ENCODE data around the gene PLIN3.
"Not testable (repeated sequence)": the region's sequence is repeated elsewhere in the genome, so short reads cannot be mapped to it uniquely, and the experiment has no call there.

The PLIN3 gene

GRCh38 chr19:4891066-4891465 is 23.6 kb upstream of the PLIN3 start:
- no peak for DNase-seq

DNA sequence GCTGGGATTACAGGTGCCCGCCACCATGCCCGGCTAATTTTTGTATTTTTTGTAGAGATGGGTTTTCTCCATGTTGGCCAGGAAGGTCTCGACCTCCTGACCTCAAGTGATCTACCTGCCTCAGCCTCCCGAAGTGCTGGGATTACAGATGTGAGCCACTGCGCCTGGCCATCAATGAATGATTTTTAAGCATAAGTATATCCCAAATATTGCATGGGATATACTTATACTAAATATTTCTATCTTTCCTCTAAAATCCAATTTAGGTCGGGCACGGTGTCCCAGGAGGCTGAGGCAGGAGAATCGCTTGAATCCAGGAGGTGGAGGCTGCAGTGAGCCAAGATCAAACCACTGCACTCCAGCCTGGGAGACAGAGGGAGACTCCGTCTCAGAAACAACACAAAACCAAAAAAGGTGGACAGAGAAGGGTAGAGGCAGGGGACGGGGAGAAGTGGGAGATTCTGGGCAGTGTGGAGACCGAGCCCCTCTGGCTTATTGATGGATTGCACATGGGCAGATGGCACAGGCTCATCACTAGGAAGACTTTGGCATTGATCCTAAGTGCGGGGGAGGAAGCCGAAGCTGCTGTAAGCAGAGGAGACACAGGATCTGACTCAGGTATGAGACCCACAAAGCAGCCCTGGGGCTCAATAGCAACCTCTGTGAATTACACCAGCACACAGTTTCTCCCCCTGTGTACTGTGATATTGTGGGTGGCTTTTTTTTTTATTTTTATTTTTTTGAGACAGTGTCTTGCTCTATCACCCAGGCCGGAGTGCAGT is 21.8 kb upstream of the PLIN3 start:
- no peak for DNase-seq

- not testable (repeated sequence) for DNase-seq
Measured at GRCh38 chr19:4887803-4888202, 20.3 kb upstream of the PLIN3 start.

- not testable (repeated sequence) for DNase-seq
Measured at GRCh38 chr19:4884993-4885392, 17.5 kb upstream of the PLIN3 start.

DNA sequence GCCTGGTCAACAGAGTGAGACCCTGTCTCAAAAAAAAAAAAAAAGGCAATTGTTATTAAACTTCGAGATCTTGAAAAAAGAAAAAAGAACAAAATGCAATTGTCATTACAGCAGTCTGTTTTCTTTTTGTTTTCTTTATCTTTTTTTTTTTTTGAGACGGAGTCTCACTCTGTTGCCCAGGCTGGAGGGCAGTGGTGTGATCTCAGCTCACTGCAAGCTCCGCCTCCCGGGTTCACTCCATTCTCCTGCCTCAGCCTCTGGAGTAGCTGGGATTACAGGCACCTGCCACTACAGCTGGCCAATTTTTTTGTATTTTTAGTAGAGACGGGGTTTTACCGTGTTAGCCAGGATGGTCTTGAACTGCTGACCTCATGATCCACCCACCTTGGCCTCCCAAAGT is 15.4 kb upstream of the PLIN3 start:
- DNase-seq, result not testable (repeated sequence)

GRCh38 chr19:4879041-4879440 is 11.6 kb upstream of the PLIN3 start:
- no peak for DNase-seq

- no peak for DNase-seq
Measured at GRCh38 chr19:4878491-4878968, 11.1 kb upstream of the PLIN3 start.

GRCh38 chr19:4877753-4878490 is 10.5 kb upstream of the PLIN3 start:
- DNase-seq, result no peak

DNA sequence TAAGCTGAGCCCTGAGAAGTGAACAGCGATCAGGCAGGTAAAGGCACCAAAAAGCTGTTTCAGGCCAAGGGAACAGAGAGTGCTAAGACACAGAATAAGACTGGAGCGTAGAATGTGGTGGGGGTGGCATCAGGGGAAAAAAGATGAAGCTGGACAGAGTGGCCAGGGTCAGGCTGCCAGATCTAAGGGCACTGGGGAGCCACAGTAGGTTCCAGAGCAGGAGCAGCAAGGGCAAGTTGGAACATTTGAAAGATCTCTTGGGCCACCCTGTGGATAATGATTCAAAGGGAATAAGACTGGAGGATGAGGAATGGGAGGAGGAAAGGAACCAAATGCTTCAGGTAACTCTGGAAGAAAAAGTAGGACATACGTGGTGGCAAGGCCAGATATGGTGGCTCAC is 6.5 kb upstream of the PLIN3 start:
- DNase-seq, result no peak

- DNase-seq, result no peak
Measured at GRCh38 chr19:4871711-4872110, 4.2 kb upstream of the PLIN3 start.

DNA sequence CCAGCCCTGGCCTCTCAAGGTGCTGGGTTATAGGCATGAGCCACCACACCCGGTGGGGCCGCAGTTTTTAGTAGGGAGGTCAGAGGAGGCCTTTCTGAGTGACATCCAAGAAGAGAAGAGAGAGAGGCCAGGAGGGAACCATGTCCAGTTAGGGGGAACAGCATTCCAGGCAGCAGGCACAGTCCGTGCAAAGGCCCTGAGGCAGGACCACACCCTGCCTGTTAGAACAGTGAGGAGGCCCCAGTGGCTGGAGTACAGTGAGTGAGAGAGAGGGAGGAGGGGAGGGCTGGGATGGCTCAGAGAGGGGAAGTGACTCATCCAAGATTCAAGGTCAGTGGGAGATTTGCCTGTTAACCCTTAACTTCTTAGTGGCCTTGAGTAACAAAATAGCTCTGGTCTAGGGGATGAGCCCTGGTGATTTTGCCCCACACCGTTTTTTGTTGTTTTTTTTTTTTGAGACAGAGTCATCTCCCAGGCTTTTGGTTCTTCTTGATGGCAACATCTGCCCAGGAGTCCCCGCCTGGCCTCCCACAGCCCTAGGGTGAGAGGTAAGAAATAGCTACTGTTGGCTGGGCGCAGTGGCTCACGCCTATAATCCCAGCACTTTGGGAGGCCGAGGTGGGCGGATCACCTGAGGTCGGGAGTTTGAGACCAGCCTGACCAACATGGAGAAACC is 2.7 kb upstream of the PLIN3 start:
- peak; percentile 84 to 93 (median 90) for DNase-seq

DNA sequence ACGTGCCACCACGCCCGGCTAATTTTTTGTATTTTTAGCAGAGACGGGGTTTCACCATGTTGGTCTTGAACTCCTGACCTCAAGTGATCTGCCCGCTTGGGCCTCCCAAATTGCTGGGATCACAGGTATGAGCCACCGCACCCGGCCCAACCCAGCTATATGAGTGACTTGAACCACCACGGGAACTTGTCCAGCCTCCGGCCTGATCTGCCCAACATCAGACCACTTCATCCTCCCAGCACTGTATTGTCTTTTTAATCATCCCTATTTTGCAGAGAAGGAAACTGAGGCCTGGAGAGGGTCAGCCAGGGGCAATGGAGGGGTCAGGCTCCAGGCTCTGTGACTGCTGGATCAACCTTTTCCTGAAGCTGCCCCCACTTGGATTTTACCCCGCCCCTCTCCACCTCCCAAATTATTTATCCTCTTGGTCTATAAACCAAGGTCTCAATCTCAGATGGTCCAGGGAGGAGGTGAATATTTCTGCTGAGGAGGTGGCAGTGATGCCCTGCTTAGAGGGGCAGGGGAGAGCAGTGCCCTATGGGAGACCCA is 893 bp upstream of the PLIN3 start:
- DNase-seq, result no peak

GRCh38 chr19:4866595-4867424 is 657 bp downstream of the PLIN3 start:
- peak; percentile 60 to 84 (median 74) for DNase-seq

DNA sequence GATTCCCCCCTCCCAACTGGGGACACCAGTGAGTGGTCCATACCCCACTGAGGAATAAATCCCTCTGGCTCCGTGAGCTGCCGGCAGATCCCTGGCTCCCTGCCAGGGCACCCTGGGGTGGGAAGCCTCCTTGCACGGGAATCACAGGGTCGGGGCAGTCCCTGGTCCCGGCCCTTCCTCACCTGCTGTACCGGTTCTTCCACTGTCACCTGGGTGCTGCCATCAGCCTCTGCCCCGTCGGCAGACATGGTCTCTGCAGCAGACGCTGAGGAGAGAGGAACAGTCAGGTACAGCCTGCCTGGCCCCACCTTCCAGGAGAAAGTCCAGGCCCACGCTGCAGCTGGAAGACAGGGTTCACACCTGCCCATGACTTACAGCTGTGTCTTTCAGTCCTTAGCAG is 6.3 kb downstream of the PLIN3 start:
- no peak for DNase-seq

- DNase-seq, result no peak
Measured at GRCh38 chr19:4859697-4860096, 7.8 kb downstream of the PLIN3 start.

DNA sequence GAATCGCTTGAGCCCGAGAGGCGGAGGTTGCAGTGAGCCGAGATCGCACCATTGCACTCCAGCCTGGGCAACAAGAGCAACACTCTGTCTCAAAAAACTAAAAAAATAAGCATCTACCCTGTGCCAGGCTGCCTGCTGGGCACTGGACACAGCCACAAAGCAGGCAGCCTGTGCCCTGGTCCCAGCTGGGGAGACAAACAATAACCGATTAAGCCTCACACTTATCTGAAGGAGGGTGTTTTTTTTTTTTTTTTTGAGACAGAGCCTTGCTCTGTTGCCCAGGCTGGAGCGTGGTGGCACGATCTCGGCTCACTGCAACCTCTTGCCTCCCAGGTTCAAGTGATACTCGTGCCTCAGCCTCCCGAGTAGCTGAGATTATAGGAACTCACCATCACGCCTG is 11.0 kb downstream of the PLIN3 start:
- DNase-seq, result not testable (repeated sequence)

DNA sequence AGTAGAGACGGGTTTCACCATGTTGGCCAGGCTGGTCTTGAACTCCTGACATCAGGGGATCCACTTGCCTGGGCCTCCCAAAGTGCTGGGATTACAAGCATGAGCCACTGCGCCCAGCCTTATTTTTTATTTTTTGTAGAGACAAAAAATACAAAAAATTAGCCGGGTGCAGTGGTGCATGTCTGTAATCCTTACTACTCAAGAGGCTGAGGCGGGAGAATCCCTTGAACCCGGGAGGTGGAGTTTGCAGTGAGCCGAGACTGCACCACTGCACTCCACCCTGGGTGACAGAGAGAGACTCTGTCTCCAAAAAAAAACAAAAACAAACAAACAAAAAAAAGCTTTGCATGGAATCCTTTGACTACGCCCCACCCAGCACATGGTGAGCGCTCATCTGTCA is 14.0 kb downstream of the PLIN3 start:
- DNase-seq, result not testable (repeated sequence)

DNA sequence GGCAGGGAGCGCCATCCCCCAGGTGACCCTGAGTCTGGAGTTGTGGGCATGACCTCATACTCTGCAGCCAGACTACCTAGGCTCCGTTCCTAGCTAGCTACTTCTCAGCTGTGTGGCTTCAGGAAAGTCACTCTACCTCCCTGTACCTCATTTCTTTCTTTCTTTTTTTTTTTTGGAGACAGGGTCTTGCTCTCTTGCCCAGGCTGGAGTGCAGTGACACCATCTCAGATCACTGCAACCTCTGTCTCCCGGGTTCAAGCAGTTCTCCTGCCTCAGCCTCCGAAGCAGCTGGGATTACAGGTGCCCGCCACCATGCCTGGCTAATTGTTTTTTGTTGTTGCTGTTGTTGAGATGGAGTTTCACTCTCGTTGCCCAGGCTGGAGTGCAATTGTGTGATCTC is 15.0 kb downstream of the PLIN3 start:
- no peak for DNase-seq

DNA sequence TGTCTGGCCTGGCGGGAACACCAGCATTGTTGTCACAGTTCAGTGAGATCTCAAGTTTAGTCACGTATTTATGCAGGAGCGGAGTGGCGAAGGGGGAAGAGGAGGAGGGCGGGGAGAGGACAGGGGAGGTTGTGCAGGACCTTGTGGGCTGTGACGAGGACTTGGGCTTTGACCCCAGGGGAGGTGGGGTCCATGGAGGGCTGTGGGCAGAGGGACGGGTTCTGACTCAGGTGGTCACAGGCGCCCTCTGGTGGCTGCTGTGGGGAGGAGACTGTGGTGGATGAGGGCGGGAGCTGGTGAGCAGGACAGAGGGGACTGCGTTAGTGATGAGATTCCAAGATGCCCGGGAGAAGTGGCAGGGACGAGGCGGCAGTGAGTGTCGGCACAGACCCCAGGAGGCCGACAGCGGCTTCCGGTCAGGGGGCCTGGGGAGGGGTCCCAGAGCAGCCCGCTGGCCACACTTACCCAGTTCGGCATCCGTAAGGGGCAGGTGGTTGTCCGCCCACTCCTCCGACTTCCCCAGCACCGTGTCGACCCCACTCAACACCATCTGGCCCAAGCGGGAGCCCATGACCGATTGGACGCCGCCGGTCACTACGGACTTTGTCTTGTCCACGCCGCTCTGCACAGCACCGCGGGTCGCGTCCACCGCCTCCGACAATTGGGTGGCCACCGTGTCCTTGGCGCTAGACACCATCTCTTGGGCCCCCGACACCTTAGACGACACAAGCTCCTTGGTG is 15.7 kb downstream of the PLIN3 start:
- DNase-seq, result peak; percentile 59 to 81 (median 70)

- DNase-seq, result no peak
Measured at GRCh38 chr19:4849019-4849418, 18.4 kb downstream of the PLIN3 start.

DNA sequence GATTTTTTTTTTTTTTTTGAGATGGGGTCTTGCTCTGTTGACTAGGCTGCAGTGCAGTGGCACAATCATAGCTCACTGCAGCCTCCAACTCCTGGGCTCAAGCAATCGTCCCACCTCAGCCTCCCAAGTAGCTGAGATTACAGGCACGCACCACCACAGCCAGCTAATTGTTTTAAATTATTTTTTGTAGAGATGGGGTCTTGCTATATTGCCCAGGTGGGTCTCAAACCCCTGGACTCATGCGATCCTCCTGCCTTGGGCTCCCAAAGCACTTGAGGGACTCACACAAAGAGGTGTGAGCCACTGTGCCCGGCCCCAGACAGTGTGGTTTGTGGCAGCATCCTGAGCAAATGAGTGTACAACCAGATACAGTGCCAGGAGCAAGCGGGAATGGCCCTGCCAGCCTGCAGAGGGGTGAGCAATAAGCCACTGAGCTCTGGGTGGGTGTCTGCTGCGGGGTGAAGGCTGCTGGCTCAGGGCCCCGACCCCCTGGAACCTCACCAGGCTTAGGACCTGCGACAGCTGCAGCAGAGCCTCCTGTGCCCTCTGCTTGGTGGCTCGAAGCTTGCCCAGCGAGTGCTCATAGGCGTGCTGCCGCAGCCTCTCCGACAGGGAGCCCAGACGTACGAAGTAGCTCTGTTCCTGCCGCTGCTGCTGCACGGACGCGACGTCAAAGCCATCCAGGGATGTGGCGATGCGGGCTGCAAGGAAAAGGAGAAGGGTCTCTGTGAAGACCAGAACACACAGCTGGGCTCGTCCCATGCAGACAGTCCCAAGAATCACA is 20.1 kb downstream of the PLIN3 start:
- no peak for DNase-seq

Measured in suppressor macrophage (primary cell).